ENCODE results near the gene B3GALT6.

- TF ChIP-seq POLR2AphosphoS5 (IDR thresholded peaks at IDR 0.05; ENCODE audit: low read depth, low read length) (no peak), POLR2A (IDR thresholded peaks at IDR 0.05; ENCODE audit: low read depth, low read length) (no peak)
These were observed 30.7 kb downstream of the B3GALT6 start for GRCh38 chr1:1262758-1263157.

All from GM12891 (cell line).